ENCODE measurements around the gene ZNF93. TPM values are rescaled to one million over a fixed set of nuclear protein-coding genes. Genes with fewer than 3 reads are reported as not detected.
A peak's percentile ranks its signal among the peaks of the same experiment; 100 is the strongest.

Gene ZNF93
- total and polyA plus RNA-seq, 2 of the 13 experiments (the other 11 are each of a cell fraction or from before 2014, with no cell fraction given) = 0.49 to 0.66 TPM

DNA sequence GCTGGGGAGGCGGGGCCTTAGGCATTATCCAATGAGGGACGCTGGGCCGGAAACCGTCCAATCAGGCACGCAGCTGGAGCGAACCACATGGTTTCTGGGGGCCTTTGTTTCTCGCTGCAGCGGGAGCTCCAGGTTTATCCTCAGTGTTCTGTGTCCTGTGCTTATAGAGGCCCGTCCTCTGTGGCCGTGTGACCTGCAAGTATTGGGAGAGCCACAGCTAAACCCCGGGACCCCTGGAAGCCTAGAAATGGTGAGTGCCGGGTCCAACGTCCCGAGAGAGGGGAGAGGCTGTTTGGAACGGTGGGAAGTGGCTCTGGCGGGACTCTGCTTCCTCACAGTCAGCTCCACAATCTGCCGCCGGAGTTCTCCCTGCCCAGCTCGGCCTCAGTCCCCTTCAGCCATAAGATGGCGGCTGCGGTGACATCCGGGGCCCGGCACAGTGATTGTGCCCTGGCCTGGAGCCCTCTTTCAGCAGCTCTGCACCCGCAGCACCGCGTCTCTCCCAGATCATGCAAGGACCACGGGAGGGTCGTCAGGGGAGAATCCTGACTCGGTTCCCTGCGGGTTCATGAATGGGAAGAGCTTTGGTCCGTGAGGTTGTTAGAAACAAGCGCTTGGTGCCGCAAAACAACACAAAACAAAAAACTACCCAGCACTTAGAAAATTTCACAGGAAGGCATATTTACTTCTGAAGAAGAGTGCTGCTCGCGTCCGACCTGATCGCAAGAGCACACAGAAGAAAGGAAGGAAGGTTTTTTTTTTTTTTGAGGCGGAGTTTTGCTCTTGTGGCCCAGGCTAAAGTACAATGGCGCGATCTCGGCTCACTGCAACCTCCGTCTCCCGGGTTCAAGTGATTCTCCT lies 34.8 kb upstream of the ZNF93 start, which contains the start of gene ZNF253 (continued):
- no peak; the same call in 1 of the 2 replicates for TF ChIP-seq GATA4 (IDR thresholded peaks at IDR 0.05; ENCODE audit: borderline replicate concordance, low read depth)
- TF ChIP-seq PCBP2 (optimal IDR thresholded peaks at IDR 0.05; ENCODE audit: low read depth, low read length, poor library complexity, severe bottlenecking) = no peak
- TF ChIP-seq ZMYM4 (CRISPR knock-in tag; IDR thresholded peaks at IDR 0.05) = peak; percentile 97
- TF ChIP-seq NFYC (CRISPR knock-in tag; IDR thresholded peaks at IDR 0.05) = peak; percentile 90
- TF ChIP-seq GPN1 (CRISPR knock-in tag; IDR thresholded peaks at IDR 0.05; ENCODE audit: borderline replicate concordance) = no peak
- TF ChIP-seq KLF9 (CRISPR knock-in tag; IDR thresholded peaks at IDR 0.05; ENCODE audit: low read depth) = no peak
- no peak for TF ChIP-seq ZNF513 (CRISPR knock-in tag; conservative IDR thresholded peaks at IDR 0.05)
- TF ChIP-seq NR1H2 (CRISPR knock-in tag; IDR thresholded peaks at IDR 0.05; ENCODE audit: borderline replicate concordance, low read depth) = no peak
- TF ChIP-seq ATRX (CRISPR knock-in tag; IDR thresholded peaks at IDR 0.05; ENCODE audit: borderline replicate concordance) = no peak
- no peak for TF ChIP-seq MBD4 (IDR thresholded peaks at IDR 0.05; ENCODE audit: borderline replicate concordance, low read length)
- TF ChIP-seq SMAD9 (CRISPR knock-in tag; IDR thresholded peaks at IDR 0.05) = no peak
- TF ChIP-seq ZNF441 (CRISPR knock-in tag; IDR thresholded peaks at IDR 0.05; ENCODE audit: borderline replicate concordance) = no peak
- TF ChIP-seq ARNT2 (CRISPR knock-in tag; IDR thresholded peaks at IDR 0.05; ENCODE audit: low read depth) = peak; percentile 70; the same call in 1 of the 2 replicates
- TF ChIP-seq ZFP1 (CRISPR knock-in tag; IDR thresholded peaks at IDR 0.05) = no peak
- TF ChIP-seq CBX2 (IDR thresholded peaks at IDR 0.05; ENCODE audit: low read depth, low read length) = no peak
- no peak for TF ChIP-seq CBX2 (CRISPR knock-in tag; IDR thresholded peaks at IDR 0.05; ENCODE audit: low read depth)
- no peak for TF ChIP-seq TRAFD1 (CRISPR knock-in tag; IDR thresholded peaks at IDR 0.05; ENCODE audit: borderline replicate concordance)
- TF ChIP-seq ATF7 (IDR thresholded peaks at IDR 0.05) = no peak
- TF ChIP-seq ATF7 (CRISPR knock-in tag; IDR thresholded peaks at IDR 0.05) = no peak; the same call in 1 of the 2 replicates
- no peak for TF ChIP-seq MIXL1 (CRISPR knock-in tag; IDR thresholded peaks at IDR 0.05)
- TF ChIP-seq KLF11 (CRISPR knock-in tag; IDR thresholded peaks at IDR 0.05) = no peak
- TF ChIP-seq, protein P1, sequence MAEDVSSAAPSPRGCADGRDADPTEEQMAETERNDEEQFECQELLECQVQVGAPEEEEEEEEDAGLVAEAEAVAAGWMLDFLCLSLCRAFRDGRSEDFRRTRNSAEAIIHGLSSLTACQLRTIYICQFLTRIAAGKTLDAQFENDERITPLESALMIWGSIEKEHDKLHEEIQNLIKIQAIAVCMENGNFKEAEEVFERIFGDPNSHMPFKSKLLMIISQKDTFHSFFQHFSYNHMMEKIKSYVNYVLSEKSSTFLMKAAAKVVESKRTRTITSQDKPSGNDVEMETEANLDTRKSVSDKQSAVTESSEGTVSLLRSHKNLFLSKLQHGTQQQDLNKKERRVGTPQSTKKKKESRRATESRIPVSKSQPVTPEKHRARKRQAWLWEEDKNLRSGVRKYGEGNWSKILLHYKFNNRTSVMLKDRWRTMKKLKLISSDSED (CRISPR knock-in tag; IDR thresholded peaks at IDR 0.05) = no peak
- TF ChIP-seq SIN3B (IDR thresholded peaks at IDR 0.05; ENCODE audit: low read length) = no peak
- TF ChIP-seq ZNF343 (CRISPR knock-in tag; IDR thresholded peaks at IDR 0.05) = peak; percentile 68; the same call in 1 of the 2 replicates
- TF ChIP-seq RXRB (CRISPR knock-in tag; IDR thresholded peaks at IDR 0.05; ENCODE audit: borderline replicate concordance) = no peak
- TF ChIP-seq PPARG (CRISPR knock-in tag; conservative IDR thresholded peaks at IDR 0.05) = no peak

Data from HepG2 (cell line).